SK-N-SH (cell line): ENCODE results near the gene ELOVL3. TPM values are rescaled to one million over a fixed set of nuclear protein-coding genes. Genes with fewer than 3 reads are reported as not detected.

Source experiments
- CTCF ChIA-PET: fragments of 300-600, 350-600 bp; formaldehyde crosslinking; extraction: SDS; loops from one replicate; lab custom pipeline; 2021; lab: Yijun Ruan, JAX
- POLR2A ChIA-PET: fragments of 350-600 bp; sonication (Branson Sonifier 250); formaldehyde crosslinking; extraction: SDS; loops from one replicate; lab custom pipeline; 2020; ENCODE audit warnings: antibody characterized with exemption, inconsistent platforms; lab: Yijun Ruan, JAX
- DNase-seq: peaks from one replicate; pipeline ENCODE4 v3.0.0; 2012
- H2AFZ ChIP-seq: fragments of 200-600 bp; sonication (generic); 2 replicates; pipeline ENCODE4 v1.8.1; 2016; ENCODE audit warnings: antibody characterized with exemption, mild to moderate bottlenecking, low read depth
- H3F3A ChIP-seq: fragments of 200-600 bp; sonication (generic); replicated peaks from 2 replicates; pipeline ENCODE3; 2016; ENCODE audit warnings: antibody characterized with exemption, mild to moderate bottlenecking; ENCODE audit not compliant: insufficient read depth
- H3K27ac ChIP-seq, 2 experiments: fragments of 200-500 bp in 1 of 2; fragments of 200-600 bp in 1 of 2; sonication (Bioruptor generic) in 1 of 2; sonication (generic), shearing (Covaris generic) in 1 of 2; 2 replicates each; pipeline versions ENCODE4 v1.5.1 to v1.6.1; 2014 to 2016; ENCODE audit warnings: low read depth in 2 of 2, inconsistent platforms in 1 of 2, low read length in 1 of 2, mild to moderate bottlenecking in 1 of 2, mixed read lengths in 1 of 2
- H3K27me3 ChIP-seq: fragments of 200-600 bp; sonication (generic), shearing (Covaris generic); 2 replicates; pipeline ENCODE4 v1.6.1; 2016; ENCODE audit warnings: mixed run types; ENCODE audit not compliant: insufficient read depth
- H3K36me3 ChIP-seq, 2 experiments: fragments of 200-500 bp in 1 of 2; fragments of 200-600 bp in 1 of 2; sonication (Bioruptor generic) in 1 of 2; sonication (generic) in 1 of 2; replicated peaks in 1 of 2; 2 replicates each; pipeline versions ENCODE3 to v1.5.1; 2014 to 2016; ENCODE audit warnings: low read length in 1 of 2, mild to moderate bottlenecking in 1 of 2; ENCODE audit not compliant: insufficient read depth in 2 of 2, control insufficient read depth in 1 of 2
- H3K4me1 ChIP-seq, 2 experiments: fragments of 200-500 bp in 1 of 2; fragments of 200-600 bp in 1 of 2; sonication (Bioruptor generic) in 1 of 2; sonication (generic), shearing (Covaris generic) in 1 of 2; 2 replicates each; pipeline versions ENCODE4 v1.5.1 to v1.6.1; 2014 to 2016; ENCODE audit warnings: low read depth in 1 of 2, low read length in 1 of 2, mixed run types in 1 of 2; ENCODE audit not compliant: insufficient read depth in 2 of 2, control insufficient read depth in 1 of 2
- H3K4me2 ChIP-seq: fragments of 200-600 bp; sonication (generic), shearing (Covaris generic); 2 replicates; pipeline ENCODE4 v1.6.1; 2017; ENCODE audit warnings: mixed run types
- H3K4me3 ChIP-seq, 2 experiments: fragments of 200-500 bp in 1 of 2; fragments of 200-600 bp in 1 of 2; sonication (Bioruptor generic) in 1 of 2; sonication (generic), shearing (Covaris generic) in 1 of 2; 2 replicates each; pipeline versions ENCODE4 v1.5.1 to v1.8.1; 2014 to 2016; ENCODE audit warnings: low read depth in 2 of 2, inconsistent platforms in 1 of 2, low read length in 1 of 2, mild to moderate bottlenecking in 1 of 2, mixed read lengths in 1 of 2, moderate library complexity in 1 of 2
- H3K79me2 ChIP-seq: fragments of 200-600 bp; sonication (generic); 2 replicates; pipeline ENCODE4 v1.8.1; 2017; ENCODE audit warnings: mild to moderate bottlenecking; ENCODE audit not compliant: insufficient read depth
- H3K9ac ChIP-seq: fragments of 200-600 bp; sonication (generic); 2 replicates; pipeline ENCODE4 v1.6.1; 2017; ENCODE audit warnings: mixed run types
- H3K9me2 ChIP-seq: fragments of 200-600 bp; sonication (generic); 2 replicates; pipeline ENCODE4 v1.6.1; 2017; ENCODE audit warnings: mixed run types
- H3K9me3 ChIP-seq: fragments of 200-600 bp; sonication (generic); 2 replicates; pipeline ENCODE4 v1.6.1; 2017; ENCODE audit warnings: mixed run types, mild to moderate bottlenecking, moderate library complexity
- H4K20me1 ChIP-seq: fragments of 200-600 bp; sonication (generic); 2 replicates; pipeline ENCODE4 v1.6.1; 2017; ENCODE audit warnings: mild to moderate bottlenecking, mixed run types; ENCODE audit not compliant: insufficient read depth
- CHD2 ChIP-seq: fragments of 150-350 bp; IDR thresholded peaks from 2 replicates; pipeline ENCODE4 v1.6.1; 2018; ENCODE audit warnings: low read length; ENCODE audit not compliant: partially characterized antibody
- EZH2phosphoT487 ChIP-seq: fragments of 200-600 bp; sonication (generic); IDR thresholded peaks from 2 replicates; pipeline ENCODE4 v1.6.1; 2017; ENCODE audit warnings: low read depth, mixed run types, mild to moderate bottlenecking, antibody characterized with exemption, moderate library complexity, borderline replicate concordance
- FOSL2 ChIP-seq: IDR thresholded peaks from 2 replicates; pipeline ENCODE4 v1.4.0; 2012; ENCODE audit warnings: low read depth, mild to moderate bottlenecking, moderate library complexity, borderline replicate concordance
- GATA2 ChIP-seq: sonication (generic); formaldehyde crosslinking; IDR thresholded peaks from 2 replicates; pipeline ENCODE4 v1.5.0; 2020; ENCODE audit warnings: mild to moderate bottlenecking, missing genetic modification reagents
- POLR2AphosphoS5 ChIP-seq: IDR thresholded peaks from 2 replicates; pipeline ENCODE4 v1.6.1; 2012; ENCODE audit warnings: low read depth, low read length
- RAD21 ChIP-seq: IDR thresholded peaks from 2 replicates; pipeline ENCODE4 v1.6.1; 2012; ENCODE audit warnings: mild to moderate bottlenecking, low read length
- SIN3A ChIP-seq: IDR thresholded peaks from 2 replicates; pipeline ENCODE4 v1.6.1; 2012; ENCODE audit warnings: low read depth, mild to moderate bottlenecking, low read length, moderate library complexity, borderline replicate concordance
- SMC3 ChIP-seq: IDR thresholded peaks from 2 replicates; pipeline ENCODE4 v1.6.1; 2012; ENCODE audit warnings: low read depth, low read length, improper control_type of control experiment
- TCF12 ChIP-seq: IDR thresholded peaks from 2 replicates; pipeline ENCODE4 v1.4.0; 2012
- TEAD4 ChIP-seq: IDR thresholded peaks from 2 replicates; pipeline ENCODE4 v1.4.0; 2012; ENCODE audit warnings: mild to moderate bottlenecking, borderline replicate concordance; ENCODE audit not compliant: insufficient read depth
- USF2 ChIP-seq: fragments of 150-350 bp; IDR thresholded peaks from 2 replicates; pipeline ENCODE4 v1.6.1; 2017; ENCODE audit warnings: antibody characterized with exemption, low read length, low read depth, borderline replicate concordance
- YY1 ChIP-seq: IDR thresholded peaks from 2 replicates; pipeline ENCODE4 v1.4.0; 2012; ENCODE audit warnings: low read depth, mild to moderate bottlenecking
- WGBS: methylation state at CpG from one replicate; pipeline ENCODE4 v1.1.6; 2017; ENCODE audit warnings: low lambda C conversion rate; 5-methylcytosine and 5-hydroxymethylcytosine counted together
- polyA plus RNA-seq, 3 experiments: library from polyadenylated mRNA; depleted of rRNA; stranded (reverse); fragments of >200 nt; gene quantifications; 2 replicates each; pipeline ENCODE4 v1.2.3, GENCODE V29; 2012
- TF ChIP-seq, protein P1 (sequence below): IDR thresholded peaks from 2 replicates; pipeline ENCODE4; 2012
- TF ChIP-seq, protein P2 (sequence below): IDR thresholded peaks from 2 replicates; pipeline ENCODE4 v1.4.0; 2012; ENCODE audit warnings: low read depth, borderline replicate concordance
- TF ChIP-seq, protein P3 (sequence below): IDR thresholded peaks from 2 replicates; pipeline ENCODE4 v1.4.0; 2012; ENCODE audit warnings: low read depth, borderline replicate concordance

The ELOVL3 gene
- polyA plus RNA-seq, 1 of the 3 experiments (the other 2 are of a cell fraction), result 0.25 TPM

DNA sequence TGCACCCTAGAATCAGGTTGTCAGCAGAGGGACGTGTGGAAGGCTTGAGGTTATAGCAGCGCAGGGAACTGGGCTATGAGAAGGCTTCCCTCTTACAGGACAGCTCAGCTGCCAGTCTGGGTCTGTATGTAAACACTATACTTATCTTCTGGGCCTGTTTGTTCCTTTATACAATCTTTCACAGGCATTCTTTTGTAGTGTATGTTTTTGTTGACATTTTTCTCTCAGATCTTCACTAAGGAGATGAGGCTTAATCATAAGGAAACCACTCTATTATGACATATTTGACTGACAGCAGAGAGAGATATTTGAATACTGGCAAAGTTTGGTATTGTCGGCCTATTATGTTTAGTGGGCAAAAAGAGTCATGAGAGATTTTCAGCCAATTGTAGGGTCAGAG, 20.2 kb downstream of the ELOVL3 start:
- no peak for DNase-seq
- ChIA-PET CTCF (interaction anchor here (1.9 kb wide), 1 partner anchor 106 kb away, joined by 8 read pairs; no protein-coding TSS in a partner anchor), POLR2A (interaction anchor here (1.6 kb wide), 1 partner anchor 67 kb away, joined by 4 read pairs; no protein-coding TSS in a partner anchor)
- H3K4me3 ChIP-seq, result peak overlapping the region; percentile 86 to 94
- peak overlapping the region; percentile 57 for H3K9ac ChIP-seq
- H3K4me1 ChIP-seq, result peaks cover 12 to 27% of the 10 kb centered on the region in 2 experiments; a peak in 2 of 4 replicates
- no peaks in the 10 kb centered on the region for H3F3A ChIP-seq
- no peaks in the 10 kb centered on the region for H3K9me3 ChIP-seq
- H3K36me3 ChIP-seq, result peaks cover 0 to 5% of the 10 kb centered on the region in 2 experiments
- H3K79me2 ChIP-seq, result peaks cover 58% of the 10 kb centered on the region
- H2AFZ ChIP-seq, result no peak overlapping the region
- no peaks in the 10 kb centered on the region for H3K27me3 ChIP-seq
- 16% methylated on average over 3 of the region's 3 CpGs for WGBS
- no peaks in the 10 kb centered on the region for H3K9me2 ChIP-seq
- TF ChIP-seq USF2, result no peak
- TF ChIP-seq, protein P1, sequence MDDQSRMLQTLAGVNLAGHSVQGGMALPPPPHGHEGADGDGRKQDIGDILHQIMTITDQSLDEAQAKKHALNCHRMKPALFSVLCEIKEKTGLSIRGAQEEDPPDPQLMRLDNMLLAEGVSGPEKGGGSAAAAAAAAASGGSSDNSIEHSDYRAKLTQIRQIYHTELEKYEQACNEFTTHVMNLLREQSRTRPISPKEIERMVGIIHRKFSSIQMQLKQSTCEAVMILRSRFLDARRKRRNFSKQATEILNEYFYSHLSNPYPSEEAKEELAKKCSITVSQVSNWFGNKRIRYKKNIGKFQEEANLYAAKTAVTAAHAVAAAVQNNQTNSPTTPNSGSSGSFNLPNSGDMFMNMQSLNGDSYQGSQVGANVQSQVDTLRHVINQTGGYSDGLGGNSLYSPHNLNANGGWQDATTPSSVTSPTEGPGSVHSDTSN, result 0 out of 2 replicates have a peak, but pooled peaks have one; percentile 6
- H3K27ac ChIP-seq, result no peak overlapping the region; a peak in 1 of 4 replicates
- peak overlapping the region; percentile 87 for H3K4me2 ChIP-seq
- H4K20me1 ChIP-seq, result peaks cover 28% of the 10 kb centered on the region

- Histone ChIP-seq H3K27ac (no peak overlapping the region), H3K9me2 (no peaks in the 10 kb centered on the region), H3K9me3 (no peaks in the 10 kb centered on the region), H3K27me3 (no peaks in the 10 kb centered on the region), H3F3A (no peaks in the 10 kb centered on the region), H3K4me2 (peak overlapping the region; percentile 87), H3K4me3 (peak overlapping the region in 1 of 2 experiments; percentile 94; a peak in 2 of 4 replicates)
- TF ChIP-seq EZH2phosphoT487 (no peak), TEAD4 (no peak), SMC3 (no peak), TCF12 (no peak), FOSL2 (no peak), YY1 (no peak), GATA2 (CRISPR knock-in tag) (no peak), SIN3A (no peak), POLR2AphosphoS5 (no peak), CHD2 (no peak), RAD21 (no peak)
- TF ChIP-seq, protein P2, sequence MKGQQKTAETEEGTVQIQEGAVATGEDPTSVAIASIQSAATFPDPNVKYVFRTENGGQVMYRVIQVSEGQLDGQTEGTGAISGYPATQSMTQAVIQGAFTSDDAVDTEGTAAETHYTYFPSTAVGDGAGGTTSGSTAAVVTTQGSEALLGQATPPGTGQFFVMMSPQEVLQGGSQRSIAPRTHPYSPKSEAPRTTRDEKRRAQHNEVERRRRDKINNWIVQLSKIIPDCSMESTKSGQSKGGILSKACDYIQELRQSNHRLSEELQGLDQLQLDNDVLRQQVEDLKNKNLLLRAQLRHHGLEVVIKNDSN, result no peak
- TF ChIP-seq, protein P1, result no peak
- TF ChIP-seq, protein P3, sequence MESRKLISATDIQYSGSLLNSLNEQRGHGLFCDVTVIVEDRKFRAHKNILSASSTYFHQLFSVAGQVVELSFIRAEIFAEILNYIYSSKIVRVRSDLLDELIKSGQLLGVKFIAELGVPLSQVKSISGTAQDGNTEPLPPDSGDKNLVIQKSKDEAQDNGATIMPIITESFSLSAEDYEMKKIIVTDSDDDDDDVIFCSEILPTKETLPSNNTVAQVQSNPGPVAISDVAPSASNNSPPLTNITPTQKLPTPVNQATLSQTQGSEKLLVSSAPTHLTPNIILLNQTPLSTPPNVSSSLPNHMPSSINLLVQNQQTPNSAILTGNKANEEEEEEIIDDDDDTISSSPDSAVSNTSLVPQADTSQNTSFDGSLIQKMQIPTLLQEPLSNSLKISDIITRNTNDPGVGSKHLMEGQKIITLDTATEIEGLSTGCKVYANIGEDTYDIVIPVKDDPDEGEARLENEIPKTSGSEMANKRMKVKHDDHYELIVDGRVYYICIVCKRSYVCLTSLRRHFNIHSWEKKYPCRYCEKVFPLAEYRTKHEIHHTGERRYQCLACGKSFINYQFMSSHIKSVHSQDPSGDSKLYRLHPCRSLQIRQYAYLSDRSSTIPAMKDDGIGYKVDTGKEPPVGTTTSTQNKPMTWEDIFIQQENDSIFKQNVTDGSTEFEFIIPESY, result no peak
- TF ChIP-seq, all 33 proteins: peak for 0
- no peak for DNase-seq
- Histone ChIP-seq H3K36me3 (peaks cover 0 to 5% of the 10 kb centered on the region in 2 experiments), H3K4me1 (peaks cover 12 to 19% of the 10 kb centered on the region in 2 experiments; a peak in 2 of 4 replicates), H4K20me1 (peaks cover 39% of the 10 kb centered on the region), H3K79me2 (peaks cover 73% of the 10 kb centered on the region), H2AFZ (no peak overlapping the region), H3K9ac (no peak overlapping the region)
- CTCF ChIA-PET, result interaction anchor here (0.7 to 4.5 kb wide), 5 partner anchors 16 to 134 kb away, joined by 3 to 23 read pairs (median 4); no protein-coding TSS in a partner anchor
- POLR2A ChIA-PET, result no interaction called here
Measured at GRCh38 chr10:102247734-102248133, 21.6 kb downstream of the ELOVL3 start.
